ENCODE measurements around the gene MMAB.
"Not testable (repeated sequence)": the region's sequence is repeated elsewhere in the genome, so short reads cannot be mapped to it uniquely, and the experiment has no call there.

MMAB gene

DNA sequence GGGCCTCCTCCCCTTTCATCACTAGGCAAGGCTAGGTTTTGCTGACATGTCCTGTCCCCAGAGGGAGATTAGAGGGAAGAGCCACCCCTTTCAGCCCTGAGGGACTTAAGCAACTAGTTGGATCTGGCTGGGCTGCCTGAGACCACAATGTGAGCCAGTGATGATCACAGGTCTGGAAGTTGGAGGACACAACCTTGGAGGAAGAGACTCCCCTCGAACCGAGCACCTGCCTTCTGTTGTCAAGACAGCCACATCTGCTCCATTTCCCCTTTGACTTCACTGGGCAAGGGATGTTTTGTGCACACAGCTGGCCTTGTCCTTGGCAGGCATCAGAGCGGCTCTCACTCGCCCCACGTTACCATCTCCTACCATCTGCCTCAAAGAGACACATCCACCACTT, 31.7 kb upstream of the MMAB start:
- TF ChIP-seq, protein P1, sequence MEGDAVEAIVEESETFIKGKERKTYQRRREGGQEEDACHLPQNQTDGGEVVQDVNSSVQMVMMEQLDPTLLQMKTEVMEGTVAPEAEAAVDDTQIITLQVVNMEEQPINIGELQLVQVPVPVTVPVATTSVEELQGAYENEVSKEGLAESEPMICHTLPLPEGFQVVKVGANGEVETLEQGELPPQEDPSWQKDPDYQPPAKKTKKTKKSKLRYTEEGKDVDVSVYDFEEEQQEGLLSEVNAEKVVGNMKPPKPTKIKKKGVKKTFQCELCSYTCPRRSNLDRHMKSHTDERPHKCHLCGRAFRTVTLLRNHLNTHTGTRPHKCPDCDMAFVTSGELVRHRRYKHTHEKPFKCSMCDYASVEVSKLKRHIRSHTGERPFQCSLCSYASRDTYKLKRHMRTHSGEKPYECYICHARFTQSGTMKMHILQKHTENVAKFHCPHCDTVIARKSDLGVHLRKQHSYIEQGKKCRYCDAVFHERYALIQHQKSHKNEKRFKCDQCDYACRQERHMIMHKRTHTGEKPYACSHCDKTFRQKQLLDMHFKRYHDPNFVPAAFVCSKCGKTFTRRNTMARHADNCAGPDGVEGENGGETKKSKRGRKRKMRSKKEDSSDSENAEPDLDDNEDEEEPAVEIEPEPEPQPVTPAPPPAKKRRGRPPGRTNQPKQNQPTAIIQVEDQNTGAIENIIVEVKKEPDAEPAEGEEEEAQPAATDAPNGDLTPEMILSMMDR (IDR thresholded peaks at IDR 0.05; ENCODE audit: low read depth, low read length, missing control alignments) = no peak
- H3K4me3 ChIP-seq (replicated peaks; ENCODE audit: low read depth, low read length) = no peak overlapping the region
- DNase-seq (ENCODE audit: extremely low read depth, low read depth) = no peak

DNA sequence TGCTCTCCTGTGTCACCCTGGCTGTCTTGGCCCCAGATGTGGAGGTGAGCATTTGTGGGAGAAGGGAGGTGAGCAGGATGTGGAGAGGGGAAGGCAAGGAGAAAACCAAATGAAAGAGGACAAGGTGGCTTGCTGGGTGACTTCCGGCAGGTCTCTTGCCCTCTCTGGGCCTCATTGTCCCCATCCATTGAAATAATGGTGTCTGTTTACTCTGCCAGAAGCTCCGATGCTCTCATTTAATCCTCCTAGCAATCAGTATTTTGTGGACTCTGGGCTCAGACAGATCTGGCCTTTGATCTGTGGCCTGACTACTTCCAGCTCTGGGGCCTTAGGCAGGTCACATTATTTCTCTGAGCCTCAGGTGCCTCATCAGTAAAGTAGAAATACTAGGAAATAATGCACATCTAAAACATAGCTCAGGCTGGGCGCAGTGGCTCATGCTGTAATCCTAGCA, 30.9 kb upstream of the MMAB start:
- TF ChIP-seq, protein P1 (IDR thresholded peaks at IDR 0.05; ENCODE audit: low read depth, low read length, missing control alignments) = no peak
- H3K4me3 ChIP-seq (replicated peaks; ENCODE audit: low read depth, low read length) = no peak overlapping the region
- no peak for DNase-seq (ENCODE audit: extremely low read depth, low read depth)

DNA sequence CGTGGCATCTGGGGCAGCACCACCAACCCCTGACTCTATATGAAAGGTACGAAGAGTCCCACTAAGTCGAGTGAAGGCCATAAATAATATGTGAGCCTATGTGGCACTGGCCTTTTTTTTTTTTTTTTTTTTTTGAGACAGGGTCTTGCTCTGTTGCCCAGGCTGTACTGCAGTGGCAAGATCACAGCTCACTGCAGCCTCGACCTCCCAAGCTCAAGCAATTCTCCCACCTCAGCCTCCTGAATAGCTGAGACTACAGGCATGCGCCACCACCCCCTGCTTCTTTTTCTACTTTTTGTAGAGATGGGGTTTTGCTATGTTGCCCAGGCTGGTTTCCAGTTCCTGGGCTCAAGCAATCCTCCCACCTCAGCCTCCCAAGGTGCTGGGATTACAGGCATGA, 28.8 kb upstream of the MMAB start:
- not testable (repeated sequence) for H3K4me3 ChIP-seq (replicated peaks; ENCODE audit: low read depth, low read length); DNase-seq (ENCODE audit: extremely low read depth, low read depth)

DNA sequence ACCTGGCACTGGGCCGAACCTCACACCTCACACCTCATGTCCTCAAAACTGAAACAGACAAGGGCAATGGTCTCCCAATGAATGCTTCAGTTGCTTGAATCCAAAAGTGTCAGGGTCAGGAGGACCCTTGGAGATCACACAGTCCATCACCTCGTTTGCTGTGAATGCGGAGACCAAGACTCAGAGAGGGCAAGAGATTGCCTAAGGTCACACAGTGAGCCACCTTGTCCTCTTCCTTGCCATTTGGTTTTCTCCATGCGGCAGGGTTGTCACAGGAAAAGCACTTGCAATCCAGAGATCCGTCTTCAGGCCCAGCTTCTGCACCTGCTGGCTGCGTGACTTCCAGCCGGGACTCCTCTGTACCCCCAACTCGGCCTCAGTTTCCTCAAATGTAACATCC, 28.3 kb upstream of the MMAB start:
- no peak overlapping the region for H3K4me3 ChIP-seq (replicated peaks; ENCODE audit: low read depth, low read length)
- no peak for DNase-seq (ENCODE audit: extremely low read depth, low read depth)
- TF ChIP-seq, protein P1 (IDR thresholded peaks at IDR 0.05; ENCODE audit: low read depth, low read length, missing control alignments) = no peak

DNA sequence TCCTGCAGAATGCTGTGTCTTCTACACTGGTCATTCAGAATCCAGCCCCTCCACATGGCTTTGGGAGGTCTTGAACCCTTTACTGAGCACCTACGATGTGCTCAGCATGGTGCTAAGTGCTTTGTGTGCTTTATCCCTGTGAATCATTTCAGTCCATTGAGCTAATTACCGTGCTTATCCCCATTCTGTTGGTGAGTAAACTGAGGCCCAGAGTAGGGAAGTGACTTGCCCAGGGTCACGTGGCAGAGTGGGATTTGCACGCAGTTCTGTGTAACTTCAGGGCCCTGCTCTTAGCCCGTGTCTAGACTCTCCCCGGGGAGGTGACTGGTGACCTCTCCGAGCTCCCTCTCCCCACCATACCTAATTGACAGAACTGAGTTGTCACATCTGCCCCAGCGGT, 27.7 kb upstream of the MMAB start:
- no peak for DNase-seq (ENCODE audit: extremely low read depth, low read depth)
- TF ChIP-seq, protein P1 (IDR thresholded peaks at IDR 0.05; ENCODE audit: low read depth, low read length, missing control alignments) = no peak

DNA sequence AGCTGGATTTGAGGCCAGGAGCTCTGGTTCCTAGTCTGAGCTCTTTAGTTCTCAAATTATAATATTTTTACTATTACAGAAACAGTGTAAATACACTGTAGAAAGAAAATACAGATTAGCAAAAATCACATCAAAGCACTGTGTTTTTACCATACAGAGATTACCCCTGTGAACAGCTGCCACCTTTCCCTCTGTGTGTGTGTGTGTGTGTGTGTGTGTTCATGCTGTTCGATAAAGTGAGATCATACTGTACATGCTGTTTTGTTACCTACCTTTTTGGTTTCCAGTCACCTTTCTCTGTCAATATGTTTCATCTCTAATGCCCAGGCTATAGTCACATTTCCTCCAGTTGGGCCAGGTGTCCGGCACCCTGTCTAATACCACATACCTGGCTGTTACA, 27.2 kb upstream of the MMAB start:
- H3K4me3 ChIP-seq (replicated peaks; ENCODE audit: low read depth, low read length) = no peak overlapping the region
- DNase-seq (ENCODE audit: extremely low read depth, low read depth) = no peak
- TF ChIP-seq, protein P1 (IDR thresholded peaks at IDR 0.05; ENCODE audit: low read depth, low read length, missing control alignments) = no peak

More for the DNA sequence above, 27.7 kb upstream of the MMAB start:
- H3K4me3 ChIP-seq (replicated peaks; ENCODE audit: low read depth, low read length) = no peak overlapping the region

DNA sequence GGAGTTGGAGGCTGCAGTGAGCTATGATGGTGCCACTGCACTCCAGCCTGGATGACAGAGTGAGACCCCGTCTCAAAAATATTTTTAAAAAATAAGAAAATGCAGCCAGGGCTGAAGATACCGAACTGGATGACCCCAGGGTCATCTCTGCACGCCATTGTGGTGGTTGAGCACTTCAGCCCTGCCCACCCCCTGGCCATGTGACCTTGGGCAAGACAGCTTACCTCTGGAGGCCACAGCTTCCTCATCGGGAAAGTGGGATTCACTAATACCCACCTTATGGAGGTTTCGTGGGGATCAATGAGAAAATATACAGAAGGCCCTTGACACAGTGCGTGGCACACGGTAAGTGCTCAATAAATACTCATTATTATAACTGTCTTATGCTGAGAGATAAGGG, 25.8 kb upstream of the MMAB start:
- H3K4me3 ChIP-seq (replicated peaks; ENCODE audit: low read depth, low read length) = no peak overlapping the region
- TF ChIP-seq, protein P1 (IDR thresholded peaks at IDR 0.05; ENCODE audit: low read depth, low read length, missing control alignments) = no peak
- DNase-seq (ENCODE audit: extremely low read depth, low read depth) = no peak
